Measurements from ENCODE around the gene FAM200A. TPM values are rescaled to one million over a fixed set of nuclear protein-coding genes. Genes with fewer than 3 reads are reported as not detected.

FAM200A gene
- total and polyA plus RNA-seq, 2 donors (not counting 1 experiment from before 2014, with no cell fraction given) = 9.0 to 9.7 TPM

GRCh38 chr7:99500637-99501009, 51.3 kb downstream of the FAM200A start:
- Histone ChIP-seq H4K20me1 (ENCODE audit: control insufficient read depth, extremely low read depth, insufficient read depth, low read length) (no peaks in the 10 kb centered on the region), H3K36me3 (ENCODE audit: control insufficient read depth, insufficient read depth, low read length) (peaks cover 9% of the 10 kb centered on the region), H3K9ac (ENCODE audit: insufficient read depth, low read length) (peak overlapping the region; percentile 95), H3K79me2 (ENCODE audit: control insufficient read depth, insufficient read depth, low read length) (peaks cover 49% of the 10 kb centered on the region), H3K4me2 (ENCODE audit: extremely low read depth, insufficient read depth, low read length) (peak overlapping the region; percentile 42), H3K4me1 (ENCODE audit: control insufficient read depth, extremely low read depth, insufficient read depth, low read length) (peaks cover 3% of the 10 kb centered on the region), H3K27me3 (ENCODE audit: control insufficient read depth, insufficient read depth, low read length) (no peaks in the 10 kb centered on the region), H3K9me3 (ENCODE audit: control insufficient read depth, insufficient read depth, low read depth, low read length) (no peaks in the 10 kb centered on the region), H3K27ac (ENCODE audit: insufficient read depth, low read length) (peak overlapping the region; percentile 98), H3K4me3 (replicated peaks in 1 of 4; ENCODE audit: control extremely low read depth in 1 of 4, insufficient read depth in 1 of 4, low read depth in 3 of 4, low read length in 4 of 4) (peak overlapping the region; percentile 93 to 99 (median 99)), H2AFZ (ENCODE audit: low read length) (peak overlapping the region; percentile 79)
- DNase-seq (ENCODE audit: low read depth in 2 of 2) = no peak
- TF ChIP-seq EZH2 (IDR thresholded peaks at IDR 0.05; ENCODE audit: low read length, missing control alignments) = no peak
- TF ChIP-seq, protein P1, sequence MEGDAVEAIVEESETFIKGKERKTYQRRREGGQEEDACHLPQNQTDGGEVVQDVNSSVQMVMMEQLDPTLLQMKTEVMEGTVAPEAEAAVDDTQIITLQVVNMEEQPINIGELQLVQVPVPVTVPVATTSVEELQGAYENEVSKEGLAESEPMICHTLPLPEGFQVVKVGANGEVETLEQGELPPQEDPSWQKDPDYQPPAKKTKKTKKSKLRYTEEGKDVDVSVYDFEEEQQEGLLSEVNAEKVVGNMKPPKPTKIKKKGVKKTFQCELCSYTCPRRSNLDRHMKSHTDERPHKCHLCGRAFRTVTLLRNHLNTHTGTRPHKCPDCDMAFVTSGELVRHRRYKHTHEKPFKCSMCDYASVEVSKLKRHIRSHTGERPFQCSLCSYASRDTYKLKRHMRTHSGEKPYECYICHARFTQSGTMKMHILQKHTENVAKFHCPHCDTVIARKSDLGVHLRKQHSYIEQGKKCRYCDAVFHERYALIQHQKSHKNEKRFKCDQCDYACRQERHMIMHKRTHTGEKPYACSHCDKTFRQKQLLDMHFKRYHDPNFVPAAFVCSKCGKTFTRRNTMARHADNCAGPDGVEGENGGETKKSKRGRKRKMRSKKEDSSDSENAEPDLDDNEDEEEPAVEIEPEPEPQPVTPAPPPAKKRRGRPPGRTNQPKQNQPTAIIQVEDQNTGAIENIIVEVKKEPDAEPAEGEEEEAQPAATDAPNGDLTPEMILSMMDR (conservative IDR thresholded peaks at IDR 0.05 in 1 of 2, IDR thresholded peaks at IDR 0.05 in 1 of 2; ENCODE audit: low read depth in 1 of 2, low read length in 2 of 2) = no peak

- Histone ChIP-seq H3K4me1 (ENCODE audit: control insufficient read depth, extremely low read depth, insufficient read depth, low read length) (peaks cover 3% of the 10 kb centered on the region), H3K27ac (ENCODE audit: insufficient read depth, low read length) (peak within 1 kb of the TSS; percentile 98), H2AFZ (ENCODE audit: low read length) (peak within 1 kb of the TSS; percentile 79), H3K27me3 (ENCODE audit: control insufficient read depth, insufficient read depth, low read length) (no peaks in the 10 kb centered on the region), H3K79me2 (ENCODE audit: control insufficient read depth, insufficient read depth, low read length) (peaks cover 45% of the 10 kb centered on the region), H3K9me3 (ENCODE audit: control insufficient read depth, insufficient read depth, low read depth, low read length) (no peaks in the 10 kb centered on the region), H3K9ac (ENCODE audit: insufficient read depth, low read length) (peak within 1 kb of the TSS; percentile 95), H3K4me2 (ENCODE audit: extremely low read depth, insufficient read depth, low read length) (peak within 1 kb of the TSS; percentile 42), H3K4me3 (replicated peaks in 1 of 4; ENCODE audit: control extremely low read depth in 1 of 4, insufficient read depth in 1 of 4, low read depth in 3 of 4, low read length in 4 of 4) (peak within 1 kb of the TSS; percentile 93 to 99 (median 99)), H4K20me1 (ENCODE audit: control insufficient read depth, extremely low read depth, insufficient read depth, low read length) (no peaks in the 10 kb centered on the region), H3K36me3 (ENCODE audit: control insufficient read depth, insufficient read depth, low read length) (peaks cover 9% of the 10 kb centered on the region)
- no peak for TF ChIP-seq EZH2 (IDR thresholded peaks at IDR 0.05; ENCODE audit: low read length, missing control alignments)
- TF ChIP-seq, protein P1 (conservative IDR thresholded peaks at IDR 0.05 in 1 of 2, IDR thresholded peaks at IDR 0.05 in 1 of 2; ENCODE audit: low read depth in 1 of 2, low read length in 2 of 2) = no peak
- DNase-seq (ENCODE audit: low read depth in 2 of 2) = peak; percentile 92 to 94
These were observed 51.9 kb downstream of the FAM200A start, which contains the start of gene ZNF394 for GRCh38 chr7:99499721-99500636. Gene ZNF394, minus strand, starts transcription at chr7:99500281. Its CDS starts 188 bp downstream, at chr7:99500093.

GRCh38 chr7:99499371-99499720, 52.6 kb downstream of the FAM200A start:
- peaks cover 9% of the 10 kb centered on the region for H3K36me3 ChIP-seq (ENCODE audit: control insufficient read depth, insufficient read depth, low read length)

More at GRCh38 chr7:99499371-99499720, 52.6 kb downstream of the FAM200A start:
- Histone ChIP-seq H3K27me3 (ENCODE audit: control insufficient read depth, insufficient read depth, low read length) (no peaks in the 10 kb centered on the region), H4K20me1 (ENCODE audit: control insufficient read depth, extremely low read depth, insufficient read depth, low read length) (no peaks in the 10 kb centered on the region), H3K27ac (ENCODE audit: insufficient read depth, low read length) (peak overlapping the region; percentile 98), H3K79me2 (ENCODE audit: control insufficient read depth, insufficient read depth, low read length) (peaks cover 45% of the 10 kb centered on the region), H2AFZ (ENCODE audit: low read length) (no peak overlapping the region), H3K4me2 (ENCODE audit: extremely low read depth, insufficient read depth, low read length) (peak overlapping the region; percentile 42), H3K4me3 (replicated peaks in 1 of 4; ENCODE audit: control extremely low read depth in 1 of 4, insufficient read depth in 1 of 4, low read depth in 3 of 4, low read length in 4 of 4) (peak overlapping the region; percentile 93 to 99 (median 99)), H3K9ac (ENCODE audit: insufficient read depth, low read length) (peak overlapping the region; percentile 95), H3K4me1 (ENCODE audit: control insufficient read depth, extremely low read depth, insufficient read depth, low read length) (peaks cover 3% of the 10 kb centered on the region), H3K9me3 (ENCODE audit: control insufficient read depth, insufficient read depth, low read depth, low read length) (no peaks in the 10 kb centered on the region)
- TF ChIP-seq, protein P1 (conservative IDR thresholded peaks at IDR 0.05 in 1 of 2, IDR thresholded peaks at IDR 0.05 in 1 of 2; ENCODE audit: low read depth in 1 of 2, low read length in 2 of 2) = no peak
- TF ChIP-seq EZH2 (IDR thresholded peaks at IDR 0.05; ENCODE audit: low read length, missing control alignments) = no peak
- DNase-seq (ENCODE audit: low read depth in 2 of 2) = no peak
